ENCODE measurements around the gene NAPA. TPM values are rescaled to one million over a fixed set of nuclear protein-coding genes. Genes with fewer than 3 reads are reported as not detected.
A peak's percentile ranks its signal among the peaks of the same experiment; 100 is the strongest.
"Not testable (repeated sequence)": the region's sequence is repeated elsewhere in the genome, so short reads cannot be mapped to it uniquely, and the experiment has no call there.

NAPA gene
- total and polyA plus RNA-seq, 2 donors = 89.2 to 111 TPM

DNA sequence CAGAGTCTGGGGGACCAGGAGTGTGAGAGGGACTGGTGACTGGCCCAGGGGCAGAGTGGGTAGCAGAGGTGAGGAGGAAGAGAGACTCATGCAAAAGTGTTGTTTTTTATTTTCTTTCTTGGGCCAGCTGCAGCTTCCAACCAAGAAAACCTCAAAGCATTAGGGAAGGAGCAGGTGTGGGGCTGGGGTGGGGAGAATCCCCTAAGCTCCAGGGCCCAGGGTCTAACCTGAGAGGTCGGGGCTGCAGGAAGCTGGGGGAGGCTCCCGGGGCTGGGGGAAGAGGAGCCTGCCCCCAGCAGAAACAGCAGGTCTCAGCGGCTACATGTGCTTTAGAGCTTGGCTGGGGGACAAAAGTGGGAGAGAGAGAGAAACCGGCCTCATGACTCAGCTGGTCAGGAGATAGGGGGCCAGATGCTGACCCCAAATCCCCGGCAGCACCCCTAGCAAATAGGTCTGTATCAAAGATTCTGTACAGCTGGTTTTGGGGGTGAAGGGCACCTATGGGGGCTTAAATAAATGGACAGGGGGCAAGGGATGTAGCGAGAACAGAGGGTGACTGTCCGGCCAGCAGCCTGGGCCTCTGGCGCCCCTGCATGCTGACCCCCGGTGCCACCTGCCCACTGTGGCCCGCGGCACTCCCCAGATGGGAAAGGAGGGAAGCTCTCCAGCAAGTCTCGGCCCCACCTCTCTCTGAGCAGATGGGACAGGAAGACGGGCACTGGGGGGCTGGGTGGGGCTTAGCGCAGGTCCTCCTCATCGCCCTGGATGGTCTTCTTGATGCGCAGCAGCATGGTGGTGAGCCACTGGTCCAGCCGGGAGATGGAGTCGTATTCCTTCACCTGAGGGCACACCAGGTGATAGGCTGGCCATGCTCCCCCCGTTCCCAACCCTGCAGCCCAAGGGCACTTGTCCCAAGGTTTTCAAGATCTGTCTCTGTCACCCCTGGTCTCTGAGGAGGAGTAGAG lies 27.0 kb downstream of the NAPA start:
- Histone ChIP-seq H3K36me3 (ENCODE audit: control insufficient read depth in 2 of 2, insufficient read depth in 2 of 2, low read length in 1 of 2) (peaks cover 39 to 53% of the 10 kb centered on the region in 2 donors), H3K9me3 (ENCODE audit: control insufficient read depth in 2 of 2, insufficient read depth in 1 of 2, low read length in 1 of 2) (peaks cover 2 to 16% of the 10 kb centered on the region in 2 donors), H3K4me3 (ENCODE audit: low read length in 2 of 2) (peak overlapping the region; percentile 29 to 39), H3K4me1 (ENCODE audit: control insufficient read depth in 2 of 2, insufficient read depth in 2 of 2, low read length in 2 of 2) (peaks cover 65 to 92% of the 10 kb centered on the region in 2 donors), H3K27ac (ENCODE audit: low read depth in 1 of 2, low read length in 1 of 2) (peak overlapping the region; percentile 79 to 95), H3K27me3 (ENCODE audit: control insufficient read depth in 2 of 2, insufficient read depth in 1 of 2, low read length in 1 of 2) (no peaks in the 10 kb centered on the region)
- 32% methylated on average over 19 of the region's 19 CpGs for WGBS
- DNase-seq (ENCODE audit: low read depth in 6 of 9, low spot score in 9 of 9) = peak in 4 of 9 donors; percentile 55 to 82 (median 61)

DNA sequence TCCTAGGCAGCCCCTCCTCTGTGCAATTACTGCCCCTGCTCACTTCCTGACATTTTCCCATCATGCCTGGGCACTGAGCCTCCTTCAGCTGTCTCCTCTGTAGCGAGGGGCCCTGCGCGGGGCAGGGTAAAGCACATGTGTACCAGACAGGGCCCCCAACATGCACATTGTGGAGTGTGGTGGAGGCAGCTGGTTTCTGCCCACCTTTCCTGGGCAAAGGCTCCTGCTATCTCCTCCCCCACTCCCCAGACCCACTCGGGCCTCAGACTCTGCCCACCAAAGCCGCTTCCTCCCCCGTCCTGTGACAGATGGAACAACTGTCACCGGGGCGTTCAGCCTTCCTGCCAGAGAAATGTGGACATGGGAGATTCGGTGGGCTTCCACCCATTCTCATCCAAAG lies 28.0 kb downstream of the NAPA start:
- Histone ChIP-seq H3K9me3 (ENCODE audit: control insufficient read depth in 2 of 2, insufficient read depth in 1 of 2, low read length in 1 of 2) (peaks cover 0 to 16% of the 10 kb centered on the region in 2 donors), H3K4me1 (ENCODE audit: control insufficient read depth in 2 of 2, insufficient read depth in 2 of 2, low read length in 2 of 2) (peaks cover 57 to 83% of the 10 kb centered on the region in 2 donors), H3K27ac (ENCODE audit: low read depth in 1 of 2, low read length in 1 of 2) (peak overlapping the region; percentile 79 to 95), H3K27me3 (ENCODE audit: control insufficient read depth in 2 of 2, insufficient read depth in 1 of 2, low read length in 1 of 2) (no peaks in the 10 kb centered on the region), H3K4me3 (ENCODE audit: low read length in 2 of 2) (peak overlapping the region in 1 of 2 donors; percentile 39), H3K36me3 (ENCODE audit: control insufficient read depth in 2 of 2, insufficient read depth in 2 of 2, low read length in 1 of 2) (peaks cover 32 to 44% of the 10 kb centered on the region in 2 donors)
- WGBS = 7% methylated on average over 9 of the region's 9 CpGs
- peak in 4 of 9 donors; percentile 64 to 85 (median 70) for DNase-seq (ENCODE audit: low read depth in 6 of 9, low spot score in 9 of 9)

DNA sequence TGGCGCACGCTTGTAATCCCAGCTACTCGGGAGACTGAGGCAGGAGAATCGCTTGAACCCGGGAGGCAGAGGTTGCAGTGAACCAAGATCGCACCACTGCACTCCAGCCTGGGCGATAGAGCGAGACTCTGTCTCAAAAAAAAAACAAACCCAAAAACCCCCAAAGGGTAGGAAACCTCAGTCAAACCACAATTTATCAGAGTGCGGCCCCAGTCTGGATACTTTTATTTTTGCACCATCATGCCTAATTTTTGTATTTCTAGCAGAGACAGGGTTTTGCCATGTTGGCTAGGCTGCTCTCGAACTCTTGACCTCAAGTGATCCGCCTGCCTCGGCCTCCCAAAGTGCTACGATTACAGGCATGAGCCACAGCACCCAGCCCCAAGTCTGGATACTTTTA lies 28.6 kb downstream of the NAPA start:
- Histone ChIP-seq H3K4me3 (ENCODE audit: low read length in 2 of 2) (peak overlapping the region in 1 of 2 donors; percentile 39), H3K4me1 (ENCODE audit: control insufficient read depth in 2 of 2, insufficient read depth in 2 of 2, low read length in 2 of 2) (peaks cover 50 to 76% of the 10 kb centered on the region in 2 donors), H3K36me3 (ENCODE audit: control insufficient read depth in 2 of 2, insufficient read depth in 2 of 2, low read length in 1 of 2) (peaks cover 26 to 37% of the 10 kb centered on the region in 2 donors), H3K9me3 (ENCODE audit: control insufficient read depth in 2 of 2, insufficient read depth in 1 of 2, low read length in 1 of 2) (peaks cover 0 to 16% of the 10 kb centered on the region in 2 donors), H3K27ac (ENCODE audit: low read depth in 1 of 2, low read length in 1 of 2) (peak overlapping the region; percentile 79 to 95)
- WGBS = 61% methylated on average over 13 of the region's 13 CpGs
- not testable (repeated sequence) for DNase-seq (ENCODE audit: low read depth in 6 of 9, low spot score in 9 of 9); H3K27me3 ChIP-seq (ENCODE audit: control insufficient read depth in 2 of 2, insufficient read depth in 1 of 2, low read length in 1 of 2)

DNA sequence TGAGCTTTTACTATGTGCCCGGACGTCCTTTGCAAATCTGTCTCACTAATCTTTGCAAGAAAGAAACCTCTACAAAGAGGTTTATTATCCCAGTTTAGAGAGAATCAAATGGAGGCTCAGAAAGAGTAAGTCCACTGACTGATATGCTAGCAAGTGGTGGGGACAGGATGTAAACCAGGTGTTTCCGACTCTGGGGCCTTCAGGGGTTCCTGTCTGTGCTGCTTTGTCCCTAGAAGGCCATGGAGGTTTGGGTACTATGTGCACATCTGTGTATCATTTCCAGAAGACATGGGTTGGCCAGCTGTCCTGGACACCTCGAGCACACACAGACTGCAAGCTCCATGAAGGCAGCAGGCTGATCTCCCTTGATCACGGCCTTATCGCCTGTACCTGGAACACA lies 29.7 kb downstream of the NAPA start:
- Histone ChIP-seq H3K4me1 (ENCODE audit: control insufficient read depth in 2 of 2, insufficient read depth in 2 of 2, low read length in 2 of 2) (peaks cover 40 to 66% of the 10 kb centered on the region in 2 donors), H3K27ac (ENCODE audit: low read depth in 1 of 2, low read length in 1 of 2) (peak overlapping the region; percentile 94 to 95), H3K27me3 (ENCODE audit: control insufficient read depth in 2 of 2, insufficient read depth in 1 of 2, low read length in 1 of 2) (no peaks in the 10 kb centered on the region), H3K36me3 (ENCODE audit: control insufficient read depth in 2 of 2, insufficient read depth in 2 of 2, low read length in 1 of 2) (peaks cover 18 to 27% of the 10 kb centered on the region in 2 donors), H3K4me3 (ENCODE audit: low read length in 2 of 2) (peak overlapping the region; percentile 86 to 88), H3K9me3 (ENCODE audit: control insufficient read depth in 2 of 2, insufficient read depth in 1 of 2, low read length in 1 of 2) (peaks cover 0 to 11% of the 10 kb centered on the region in 2 donors)
- DNase-seq (ENCODE audit: low read depth in 6 of 9, low spot score in 9 of 9) = peak in 4 of 9 donors; percentile 55 to 84 (median 64)
- WGBS = 53% methylated on average over 6 of the region's 6 CpGs

DNA sequence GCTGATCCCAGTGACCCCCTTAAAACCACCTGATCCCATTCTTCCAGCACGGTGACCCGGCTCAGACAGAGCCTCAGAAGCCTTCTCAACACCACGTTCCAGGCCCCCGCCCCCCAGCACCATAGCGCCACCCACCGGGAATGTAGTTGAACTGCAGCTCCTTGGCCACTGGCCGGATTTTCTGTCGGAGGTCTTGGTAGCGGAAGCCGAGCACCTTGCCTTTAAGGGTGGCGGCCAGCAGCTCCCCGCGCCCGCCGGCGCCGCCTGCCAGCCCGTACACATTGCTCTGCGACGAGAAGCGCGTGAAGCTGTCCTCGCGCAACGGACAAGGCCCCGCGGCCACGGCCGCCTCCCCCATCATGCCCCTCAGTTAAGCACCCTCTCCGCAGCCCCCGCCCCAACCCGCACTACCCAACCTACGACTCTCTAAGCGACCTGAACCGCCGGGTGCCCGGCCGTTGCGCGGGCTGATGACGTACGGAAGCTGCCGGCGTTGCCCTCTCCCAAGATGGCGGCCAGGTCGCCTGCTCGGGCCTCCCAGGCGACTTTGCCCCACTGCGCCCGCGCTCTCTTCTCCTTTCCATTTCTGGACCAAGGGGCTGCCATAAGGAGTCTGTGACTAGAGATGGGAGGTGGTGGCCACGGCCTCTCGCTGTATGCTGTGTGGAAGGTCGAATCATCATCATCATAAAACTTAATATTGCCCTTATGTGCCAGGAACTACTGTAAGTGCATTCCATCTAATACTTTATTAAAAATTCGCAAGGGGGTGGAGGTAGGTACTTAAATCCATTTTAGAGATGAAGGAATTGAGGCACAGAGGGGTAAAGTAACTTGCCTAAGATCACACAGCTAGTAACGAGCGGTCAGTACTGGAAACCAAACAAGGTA lies 30.8 kb downstream of the NAPA start, which contains the start of gene KPTN:
Gene KPTN, minus strand, starts transcription at position 420 of the 891 bp plus-strand sequence. Its CDS starts 59 bp downstream, at position 361.
- DNase-seq (ENCODE audit: low read depth in 6 of 9, low spot score in 9 of 9) = peak in 7 of 9 donors; percentile 75 to 94 (median 87)

DNA sequence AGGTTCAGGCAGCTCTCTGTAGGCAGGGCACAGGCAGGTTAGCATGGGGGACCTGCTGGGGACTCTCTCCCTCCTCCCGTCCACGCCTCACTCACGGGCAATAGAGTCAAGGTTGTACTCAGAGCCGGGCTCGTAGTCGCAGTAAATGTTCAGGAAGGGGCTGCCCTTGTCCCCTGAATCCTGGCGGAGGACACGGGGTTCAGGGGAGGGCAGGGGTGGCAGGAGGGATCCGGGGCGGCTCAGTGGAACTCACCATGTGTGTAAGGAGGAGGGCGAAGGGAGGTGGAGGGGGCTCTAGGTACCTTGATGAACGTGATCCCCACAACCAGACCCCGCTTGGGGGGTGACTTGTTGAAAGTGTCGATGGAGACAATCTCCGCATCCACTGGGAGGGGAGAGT lies 31.7 kb downstream of the NAPA start:
- WGBS = 97% methylated on average over 15 of the region's 15 CpGs
- Histone ChIP-seq H3K4me3 (ENCODE audit: low read length in 2 of 2) (peak overlapping the region; percentile 86 to 88), H3K27ac (ENCODE audit: low read depth in 1 of 2, low read length in 1 of 2) (no peak overlapping the region), H3K27me3 (ENCODE audit: control insufficient read depth in 2 of 2, insufficient read depth in 1 of 2, low read length in 1 of 2) (no peaks in the 10 kb centered on the region), H3K9me3 (ENCODE audit: control insufficient read depth in 2 of 2, insufficient read depth in 1 of 2, low read length in 1 of 2) (peaks cover 0 to 11% of the 10 kb centered on the region in 2 donors), H3K4me1 (ENCODE audit: control insufficient read depth in 2 of 2, insufficient read depth in 2 of 2, low read length in 2 of 2) (peaks cover 37 to 47% of the 10 kb centered on the region in 2 donors), H3K36me3 (ENCODE audit: control insufficient read depth in 2 of 2, insufficient read depth in 2 of 2, low read length in 1 of 2) (peaks cover 7 to 10% of the 10 kb centered on the region in 2 donors)
- DNase-seq (ENCODE audit: low read depth in 6 of 9, low spot score in 9 of 9) = no peak

More for the DNA sequence above, 30.8 kb downstream of the NAPA start, which contains the start of gene KPTN:
- Histone ChIP-seq H3K27me3 (ENCODE audit: control insufficient read depth in 2 of 2, insufficient read depth in 1 of 2, low read length in 1 of 2) (no peaks in the 10 kb centered on the region), H3K4me1 (ENCODE audit: control insufficient read depth in 2 of 2, insufficient read depth in 2 of 2, low read length in 2 of 2) (peaks cover 39 to 54% of the 10 kb centered on the region in 2 donors), H3K27ac (ENCODE audit: low read depth in 1 of 2, low read length in 1 of 2) (peak within 1 kb of the TSS; percentile 94 to 95), H3K4me3 (ENCODE audit: low read length in 2 of 2) (peak within 1 kb of the TSS; percentile 86 to 88), H3K36me3 (ENCODE audit: control insufficient read depth in 2 of 2, insufficient read depth in 2 of 2, low read length in 1 of 2) (peaks cover 8 to 15% of the 10 kb centered on the region in 2 donors), H3K9me3 (ENCODE audit: control insufficient read depth in 2 of 2, insufficient read depth in 1 of 2, low read length in 1 of 2) (peaks cover 0 to 11% of the 10 kb centered on the region in 2 donors)
- WGBS = 2% methylated on average over 57 of the region's 57 CpGs

DNA sequence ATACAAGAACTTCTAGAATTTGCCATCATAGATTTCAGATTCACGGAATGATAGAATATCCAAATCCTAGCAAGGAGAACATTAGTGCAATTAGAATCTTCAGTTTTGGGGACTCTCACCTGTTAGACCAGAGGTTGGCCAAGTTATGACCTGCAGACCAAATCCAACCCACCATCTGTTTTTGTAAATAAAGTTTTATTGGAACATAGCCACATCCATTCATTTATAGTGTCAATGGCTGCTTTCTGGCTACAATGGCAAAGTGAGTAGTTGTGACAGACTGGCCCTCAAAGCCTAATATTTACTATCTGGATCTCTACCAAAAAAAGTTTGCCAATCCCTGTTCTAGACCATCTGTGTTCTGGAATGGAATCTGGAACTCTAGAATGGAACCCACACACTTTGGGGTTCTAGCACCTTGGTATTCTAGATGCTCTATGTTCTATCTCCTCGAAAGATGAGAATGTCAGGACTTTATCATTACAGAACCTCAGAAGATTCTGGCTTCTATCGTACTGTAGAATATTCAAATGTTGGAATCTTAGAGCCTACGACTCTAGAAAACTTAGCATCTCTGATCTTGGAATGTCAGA lies 33.3 kb downstream of the NAPA start:
- H3K27me3 ChIP-seq (ENCODE audit: control insufficient read depth in 2 of 2, insufficient read depth in 1 of 2, low read length in 1 of 2) = no peaks in the 10 kb centered on the region
- no peak for DNase-seq (ENCODE audit: low read depth in 6 of 9, low spot score in 9 of 9)
- H3K9me3 ChIP-seq (ENCODE audit: control insufficient read depth in 2 of 2, insufficient read depth in 1 of 2, low read length in 1 of 2) = peaks cover 0 to 11% of the 10 kb centered on the region in 2 donors
- no peak overlapping the region for H3K27ac ChIP-seq (ENCODE audit: low read depth in 1 of 2, low read length in 1 of 2)
- 97% methylated on average over 4 of the region's 4 CpGs for WGBS
- peaks cover 2 to 7% of the 10 kb centered on the region in 2 donors for H3K36me3 ChIP-seq (ENCODE audit: control insufficient read depth in 2 of 2, insufficient read depth in 2 of 2, low read length in 1 of 2)
- no peak overlapping the region for H3K4me3 ChIP-seq (ENCODE audit: low read length in 2 of 2)
- peaks cover 22 to 30% of the 10 kb centered on the region in 2 donors for H3K4me1 ChIP-seq (ENCODE audit: control insufficient read depth in 2 of 2, insufficient read depth in 2 of 2, low read length in 2 of 2)

DNA sequence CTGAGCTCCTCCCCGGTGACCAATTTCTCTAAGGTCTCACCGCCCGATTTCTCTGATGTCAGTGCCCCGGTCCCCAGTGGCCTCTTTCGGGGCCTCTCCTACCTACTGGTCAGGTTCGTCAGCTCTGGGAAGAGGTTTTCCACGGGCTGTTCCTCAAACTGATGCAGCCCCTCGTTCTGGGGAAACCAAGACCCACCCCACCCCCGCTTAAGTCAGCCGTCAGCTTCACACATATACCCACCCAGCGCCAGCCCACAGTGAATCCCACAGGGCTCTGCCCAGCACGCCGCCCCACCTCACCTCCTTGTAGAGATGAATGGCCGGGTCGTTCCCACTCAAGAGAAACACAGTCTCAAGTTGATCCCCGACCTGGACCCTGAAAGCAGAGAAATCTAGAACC lies 34.2 kb downstream of the NAPA start:
- H3K36me3 ChIP-seq (ENCODE audit: control insufficient read depth in 2 of 2, insufficient read depth in 2 of 2, low read length in 1 of 2) = peaks cover 4 to 7% of the 10 kb centered on the region in 2 donors
- H3K9me3 ChIP-seq (ENCODE audit: control insufficient read depth in 2 of 2, insufficient read depth in 1 of 2, low read length in 1 of 2) = peaks cover 0 to 11% of the 10 kb centered on the region in 2 donors
- WGBS = 95% methylated on average over 16 of the region's 16 CpGs
- H3K27me3 ChIP-seq (ENCODE audit: control insufficient read depth in 2 of 2, insufficient read depth in 1 of 2, low read length in 1 of 2) = no peaks in the 10 kb centered on the region
- H3K4me1 ChIP-seq (ENCODE audit: control insufficient read depth in 2 of 2, insufficient read depth in 2 of 2, low read length in 2 of 2) = peaks cover 13 to 22% of the 10 kb centered on the region in 2 donors
- no peak for DNase-seq (ENCODE audit: low read depth in 6 of 9, low spot score in 9 of 9)
- no peak overlapping the region for H3K4me3 ChIP-seq (ENCODE audit: low read length in 2 of 2)
- no peak overlapping the region for H3K27ac ChIP-seq (ENCODE audit: low read depth in 1 of 2, low read length in 1 of 2)
